GM19372 (cell line): Measurements from ENCODE around the gene PSMD1.
"Not testable (repeated sequence)": the region's sequence is repeated elsewhere in the genome, so short reads cannot be mapped to it uniquely, and the experiment has no call there.

Source experiments
- ATAC-seq: cut with Tn5 transposase; IDR thresholded peaks from one replicate; pipeline ENCODE4 v1.9.1; 2021; ENCODE audit warnings: mild to moderate bottlenecking, low read depth, moderate library complexity; ENCODE audit not compliant: unreplicated experiment

Gene PSMD1

DNA sequence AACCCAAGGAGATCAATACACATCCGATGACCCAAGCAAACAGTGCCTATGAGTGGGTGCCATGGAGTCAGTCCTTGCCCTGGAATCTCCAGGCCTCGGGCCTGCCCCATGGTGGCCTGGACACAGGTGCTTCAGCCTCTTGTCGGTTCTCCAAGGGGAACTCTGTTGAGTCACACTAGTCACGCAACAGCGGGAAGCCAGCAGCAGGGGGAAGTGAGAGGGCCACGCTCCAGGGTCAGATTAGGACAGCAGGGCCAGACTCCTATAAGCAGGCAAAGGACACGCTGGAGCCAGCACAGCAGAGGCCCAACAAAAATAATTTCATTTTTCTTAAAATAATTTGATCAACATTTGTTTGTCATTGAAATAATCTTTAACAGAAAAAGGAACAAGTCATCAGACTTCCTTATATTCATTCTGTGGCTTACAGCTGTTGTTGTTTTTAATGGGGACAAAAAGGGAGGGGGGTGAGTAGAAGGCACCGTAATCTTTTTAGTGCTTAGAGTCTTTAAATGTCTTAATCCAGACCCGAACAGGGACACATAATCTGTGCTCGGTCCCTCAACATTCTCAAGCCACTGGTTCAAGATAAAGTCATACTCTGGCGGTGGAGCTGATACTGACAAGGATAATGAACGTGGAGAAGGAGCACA is 125.3 kb downstream of the PSMD1 start:
- no peak for ATAC-seq

DNA sequence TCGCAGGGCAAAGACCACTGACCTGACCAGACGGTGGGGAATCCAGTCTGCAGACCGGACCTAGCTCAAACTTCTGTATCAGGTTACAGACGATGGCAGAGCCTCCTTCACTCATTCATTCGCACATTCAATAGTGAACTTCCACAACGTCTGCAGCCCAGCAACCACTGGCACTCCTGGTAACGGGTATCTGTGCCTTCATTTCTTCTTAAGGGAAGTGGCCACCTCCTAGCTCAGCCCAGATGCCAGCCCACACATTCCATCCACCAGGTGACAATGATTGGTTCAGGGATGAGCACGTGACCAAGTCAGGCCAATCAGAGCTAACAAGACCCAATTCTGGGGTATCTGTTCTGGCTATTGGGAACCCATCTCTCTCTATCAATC is 125.8 kb downstream of the PSMD1 start:
- ATAC-seq = no peak

DNA sequence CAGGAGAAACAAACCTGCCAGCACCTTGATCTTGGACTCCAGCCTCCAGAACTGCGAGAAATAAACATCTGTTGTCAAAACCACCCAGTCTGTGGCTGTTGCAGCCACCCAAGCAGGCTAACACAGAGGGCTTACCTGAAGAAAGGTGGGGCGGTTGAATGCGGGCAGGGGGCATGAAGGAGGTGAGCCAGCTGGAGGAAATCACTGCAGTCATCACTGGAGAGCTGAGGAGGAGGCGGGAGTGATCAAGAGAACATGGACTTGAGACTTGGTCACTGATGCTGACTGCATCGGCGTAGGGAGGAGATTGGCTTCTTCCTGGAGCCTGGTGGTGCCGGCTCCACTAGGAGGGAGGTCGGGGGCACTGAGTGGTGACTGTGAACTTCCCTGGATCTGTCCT is 127.2 kb downstream of the PSMD1 start:
- no peak for ATAC-seq

- ATAC-seq = no peak
Measured at GRCh38 chr2:231184319-231184718, 127.7 kb downstream of the PSMD1 start.

GRCh38 chr2:231185050-231185725 is 128.5 kb downstream of the PSMD1 start:
- ATAC-seq = no peak

DNA sequence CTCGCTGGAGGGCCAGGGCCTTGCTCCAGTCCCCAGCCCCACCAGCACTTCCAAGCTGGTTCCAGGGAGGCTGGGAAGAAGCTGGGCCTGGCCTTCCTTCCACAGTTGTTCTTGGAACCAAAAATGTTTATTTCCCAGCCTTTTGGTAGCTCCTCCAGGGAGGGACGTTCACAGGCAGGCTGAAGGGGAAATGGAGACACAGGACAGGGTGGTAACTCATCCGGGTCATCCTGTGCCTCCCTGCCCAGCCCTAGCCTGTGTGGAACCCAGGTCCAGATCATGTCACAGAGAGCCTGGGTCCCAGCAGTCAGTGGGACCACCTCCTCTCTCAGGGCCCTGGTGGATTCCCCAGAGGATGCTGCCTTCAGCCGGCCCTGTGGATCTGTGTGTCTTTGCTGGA is 129.2 kb downstream of the PSMD1 start:
- ATAC-seq = no peak

DNA sequence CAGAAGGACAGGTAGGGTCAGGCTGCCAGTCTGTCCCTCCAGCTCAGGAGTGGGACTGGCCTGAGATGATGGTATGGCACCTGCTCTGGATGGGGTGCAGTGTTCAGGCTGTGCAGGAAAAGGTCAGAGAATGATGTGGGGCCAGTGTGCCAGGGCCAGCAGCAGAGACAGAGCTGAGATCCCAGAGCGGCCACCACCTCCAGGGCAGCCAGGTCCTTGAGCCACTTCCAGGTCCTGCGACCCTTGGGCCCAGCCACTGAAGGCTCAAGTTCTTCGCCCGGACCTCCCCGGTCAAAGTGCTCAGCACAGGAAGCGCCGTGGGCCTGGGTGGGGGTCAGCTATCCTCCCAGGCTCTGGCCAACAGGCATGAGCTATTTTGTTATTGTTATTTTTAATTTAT is 129.7 kb downstream of the PSMD1 start:
- no peak for ATAC-seq

GRCh38 chr2:231187736-231188505 is 131.3 kb downstream of the PSMD1 start:
- no peak for ATAC-seq

DNA sequence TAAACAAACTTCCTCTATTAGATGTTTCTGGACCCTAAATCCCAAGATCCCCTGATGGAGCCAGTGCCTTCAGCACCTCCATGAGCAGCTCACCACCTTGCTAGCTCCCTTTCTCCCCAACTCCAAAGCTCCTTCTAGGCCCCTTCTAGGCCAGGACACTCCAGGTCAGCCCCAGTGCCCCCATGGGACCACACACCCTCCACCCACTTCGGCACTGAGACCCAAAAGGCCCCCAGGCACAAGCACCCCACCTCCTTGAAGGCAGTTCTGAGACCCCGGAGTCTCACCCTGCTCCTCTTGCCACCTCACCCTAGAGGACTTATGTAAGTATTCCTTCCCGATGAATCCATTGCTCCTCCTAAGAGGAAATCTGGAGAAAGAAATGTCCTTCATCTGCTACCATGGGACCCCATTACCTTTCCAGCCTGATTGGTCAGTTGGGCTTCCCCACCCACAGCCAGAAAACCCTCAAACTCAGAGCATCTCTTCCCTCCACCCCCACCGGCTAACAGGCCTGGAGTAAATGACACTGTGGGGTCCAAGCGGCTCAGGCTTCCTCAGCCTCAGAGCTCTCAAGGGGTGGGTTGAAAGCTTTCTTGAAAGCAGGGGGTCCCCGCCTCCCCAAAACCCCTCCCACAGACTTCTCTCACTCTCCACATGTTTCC is 132.0 kb downstream of the PSMD1 start:
- ATAC-seq = no peak

DNA sequence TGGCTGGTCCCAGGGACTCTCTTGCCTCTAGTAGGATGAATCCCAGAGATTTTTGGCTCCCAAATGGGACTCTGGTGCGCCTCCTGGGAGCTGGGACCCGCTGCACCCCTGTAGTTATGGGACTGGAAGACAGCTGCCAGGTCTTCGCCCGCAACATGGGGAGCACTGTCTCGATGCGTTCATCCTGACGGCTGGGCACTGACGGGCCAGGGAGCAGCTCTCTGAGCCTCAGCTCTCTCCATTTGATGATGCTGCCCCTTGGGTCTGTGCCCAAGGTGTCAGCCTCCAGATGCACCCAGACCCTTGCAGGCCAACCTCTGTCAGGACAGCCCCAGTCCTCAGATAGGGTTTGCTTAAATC is 132.5 kb downstream of the PSMD1 start:
- no peak for ATAC-seq

DNA sequence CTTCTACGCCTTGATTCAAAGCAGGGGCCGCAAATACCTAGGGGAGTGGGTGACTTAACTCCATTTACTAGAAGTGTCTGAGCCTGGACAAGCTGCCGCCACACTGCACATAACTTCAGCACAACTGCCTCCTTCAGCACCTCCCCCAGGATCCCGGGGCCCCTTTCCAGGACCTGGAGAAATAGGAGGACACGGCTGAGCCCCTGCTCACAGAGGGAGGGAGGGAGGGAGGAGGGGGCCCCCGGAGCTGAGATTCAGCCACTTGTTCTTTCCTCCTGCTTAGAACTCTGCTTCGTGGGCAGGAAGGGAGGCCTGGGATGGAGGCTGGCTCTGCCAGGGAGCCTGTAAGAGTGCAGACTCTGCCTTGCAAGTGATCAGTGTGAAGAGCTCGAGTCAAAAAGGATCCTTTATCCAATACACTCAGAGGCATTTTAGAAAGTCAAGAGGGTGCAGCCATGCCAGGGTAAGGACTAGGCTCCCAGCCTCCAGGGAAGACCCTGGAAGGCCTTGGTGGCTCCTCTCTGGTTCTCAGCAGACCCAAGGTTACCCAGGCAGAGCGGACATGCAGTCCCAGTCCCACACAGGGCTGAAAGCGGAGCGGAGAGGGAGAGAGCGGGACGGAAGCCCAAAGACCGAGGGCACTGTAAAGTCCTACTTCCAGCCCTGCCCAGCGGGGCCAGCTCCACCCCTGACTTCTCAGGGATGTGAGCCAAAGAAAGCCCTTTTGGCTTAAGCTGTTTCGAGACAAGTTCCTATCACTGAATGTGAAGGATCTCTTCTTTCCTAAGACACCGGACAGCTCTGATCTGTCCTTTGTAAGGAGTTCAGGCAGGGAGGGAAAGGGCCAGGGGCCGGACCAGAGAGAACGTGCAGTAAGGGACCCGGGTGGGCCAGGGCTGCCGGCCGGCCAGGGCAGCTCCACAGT is 133.2 kb downstream of the PSMD1 start:
- ATAC-seq = no peak

- ATAC-seq = no peak
Measured at GRCh38 chr2:231190531-231191197, 134.0 kb downstream of the PSMD1 start.

- no peak for ATAC-seq
Measured at GRCh38 chr2:231191896-231192872, 135.5 kb downstream of the PSMD1 start.

DNA sequence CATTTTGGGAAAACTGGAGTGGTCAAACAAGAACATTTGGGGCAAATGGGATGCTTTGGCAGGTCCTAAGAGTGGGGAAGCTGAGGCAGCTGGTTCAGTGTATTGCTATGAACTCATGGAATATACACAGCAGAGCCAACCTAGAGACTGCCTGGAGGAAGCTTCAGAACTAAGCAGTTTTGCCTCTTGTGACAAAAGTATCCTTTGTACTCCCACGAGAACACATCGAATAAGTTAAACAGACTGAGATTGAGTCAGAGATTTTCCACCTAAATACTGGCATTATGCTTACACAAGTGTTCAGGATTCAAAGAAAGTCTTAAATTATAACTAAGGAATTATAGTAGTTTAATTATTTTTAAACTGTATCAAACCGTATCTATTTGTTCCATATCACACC is 136.5 kb downstream of the PSMD1 start:
- no peak for ATAC-seq

- no peak for ATAC-seq
Measured at GRCh38 chr2:231196592-231196991, 139.9 kb downstream of the PSMD1 start.

GRCh38 chr2:231197196-231197595 is 140.5 kb downstream of the PSMD1 start:
- ATAC-seq = not testable (repeated sequence)

DNA sequence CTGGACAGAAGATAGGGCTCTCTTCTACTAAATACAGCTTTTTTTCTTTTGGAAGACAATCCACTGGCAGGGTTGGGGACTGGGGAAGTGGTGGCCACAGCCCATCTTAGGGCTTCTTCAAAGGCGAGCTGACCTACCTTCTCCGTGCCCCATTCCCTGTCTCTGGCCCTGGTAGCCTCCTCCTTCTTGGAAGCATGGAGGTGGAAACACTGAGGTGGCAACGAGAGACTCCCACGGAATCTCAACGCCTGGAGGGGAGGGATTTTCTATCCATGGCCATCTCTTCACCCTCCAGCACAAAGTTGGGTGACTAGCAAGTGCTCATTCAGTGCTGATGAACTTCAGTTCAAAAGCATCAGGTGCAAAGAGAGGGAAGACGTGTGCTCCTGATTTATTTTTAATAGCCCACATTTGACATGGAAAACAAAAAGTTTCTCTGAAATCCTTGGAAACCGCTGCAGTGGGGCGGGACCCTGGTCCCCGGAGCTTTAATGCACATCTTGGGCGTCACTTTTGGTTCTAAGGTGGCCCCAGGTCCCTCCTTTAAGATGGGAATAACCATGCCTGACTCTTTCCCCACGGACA is 141.1 kb downstream of the PSMD1 start:
- ATAC-seq = no peak
